ENCODE measurements around the gene ACOXL.

The ACOXL gene

DNA sequence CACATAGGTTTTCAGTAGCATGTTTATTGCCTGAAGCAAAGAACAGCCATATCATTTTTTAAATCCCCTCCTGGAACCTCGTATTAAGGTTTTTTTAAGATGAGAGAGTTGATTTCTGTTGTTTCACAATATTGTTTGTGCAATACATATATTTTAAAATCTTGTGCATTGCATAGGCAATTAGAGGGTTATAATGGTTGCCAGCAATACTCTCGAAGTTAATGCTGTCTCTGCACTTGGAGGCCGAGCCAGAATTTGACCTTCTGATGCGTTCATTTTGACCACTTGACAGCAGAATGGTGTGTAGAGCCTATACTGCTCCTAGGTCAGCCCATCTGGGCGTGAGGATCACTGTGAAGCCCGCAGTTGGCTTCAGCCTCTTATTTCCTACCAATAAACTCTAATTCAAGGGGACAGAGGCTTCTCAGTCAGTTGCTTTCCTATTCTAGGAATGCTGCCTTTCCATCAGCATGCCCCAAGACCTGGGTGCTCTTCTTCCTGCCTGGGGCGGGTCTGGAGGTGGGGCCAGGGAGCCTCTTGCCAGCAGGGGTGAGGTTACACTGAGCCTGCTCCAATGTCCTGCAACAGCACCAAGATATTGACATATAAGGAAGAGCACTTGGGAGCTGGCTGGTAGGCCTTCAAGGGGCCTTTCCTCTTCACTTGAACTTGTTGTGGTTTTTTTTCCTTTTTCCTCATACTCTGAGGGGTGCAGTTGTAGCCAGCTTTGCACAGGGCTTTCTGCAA is 297.0 kb downstream of the ACOXL start:
- TF ChIP-seq, protein P1, sequence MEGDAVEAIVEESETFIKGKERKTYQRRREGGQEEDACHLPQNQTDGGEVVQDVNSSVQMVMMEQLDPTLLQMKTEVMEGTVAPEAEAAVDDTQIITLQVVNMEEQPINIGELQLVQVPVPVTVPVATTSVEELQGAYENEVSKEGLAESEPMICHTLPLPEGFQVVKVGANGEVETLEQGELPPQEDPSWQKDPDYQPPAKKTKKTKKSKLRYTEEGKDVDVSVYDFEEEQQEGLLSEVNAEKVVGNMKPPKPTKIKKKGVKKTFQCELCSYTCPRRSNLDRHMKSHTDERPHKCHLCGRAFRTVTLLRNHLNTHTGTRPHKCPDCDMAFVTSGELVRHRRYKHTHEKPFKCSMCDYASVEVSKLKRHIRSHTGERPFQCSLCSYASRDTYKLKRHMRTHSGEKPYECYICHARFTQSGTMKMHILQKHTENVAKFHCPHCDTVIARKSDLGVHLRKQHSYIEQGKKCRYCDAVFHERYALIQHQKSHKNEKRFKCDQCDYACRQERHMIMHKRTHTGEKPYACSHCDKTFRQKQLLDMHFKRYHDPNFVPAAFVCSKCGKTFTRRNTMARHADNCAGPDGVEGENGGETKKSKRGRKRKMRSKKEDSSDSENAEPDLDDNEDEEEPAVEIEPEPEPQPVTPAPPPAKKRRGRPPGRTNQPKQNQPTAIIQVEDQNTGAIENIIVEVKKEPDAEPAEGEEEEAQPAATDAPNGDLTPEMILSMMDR (IDR thresholded peaks at IDR 0.05; ENCODE audit: extremely low read depth, missing control alignments): no peak
- no peak for DNase-seq (ENCODE audit: low spot score)

DNA sequence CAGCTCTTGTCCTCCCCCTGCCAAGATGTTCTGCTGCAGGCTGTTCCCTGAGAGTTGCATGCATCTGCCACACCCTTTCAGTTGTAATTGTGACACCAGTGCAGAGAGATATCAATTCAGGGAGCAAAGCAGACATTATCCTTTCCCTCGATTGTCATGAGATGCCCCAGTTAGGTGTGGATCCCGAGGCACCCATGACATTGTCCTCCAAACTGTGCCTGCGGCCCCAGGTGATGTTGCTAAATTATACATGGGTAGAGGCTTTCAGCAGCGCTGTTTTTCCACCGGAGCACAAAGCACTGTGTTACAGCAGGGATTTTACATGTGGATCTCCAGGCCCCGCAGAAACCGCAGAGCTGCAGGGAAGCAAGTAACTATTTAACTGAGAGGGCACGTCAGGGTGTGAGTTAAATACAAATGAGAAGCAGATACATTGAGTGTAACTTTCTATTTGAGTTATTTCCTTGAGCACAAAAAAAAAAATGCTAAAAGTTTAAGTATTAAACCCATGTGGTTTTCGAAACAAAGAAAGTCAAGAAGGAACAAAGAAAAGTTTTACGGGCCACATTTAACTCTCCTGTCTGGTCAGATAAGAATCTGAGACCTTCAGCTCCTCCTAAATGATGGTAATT is 298.0 kb downstream of the ACOXL start:
- DNase-seq (ENCODE audit: low spot score): peak; percentile 35
- TF ChIP-seq, protein P1 (IDR thresholded peaks at IDR 0.05; ENCODE audit: extremely low read depth, missing control alignments): no peak

DNA sequence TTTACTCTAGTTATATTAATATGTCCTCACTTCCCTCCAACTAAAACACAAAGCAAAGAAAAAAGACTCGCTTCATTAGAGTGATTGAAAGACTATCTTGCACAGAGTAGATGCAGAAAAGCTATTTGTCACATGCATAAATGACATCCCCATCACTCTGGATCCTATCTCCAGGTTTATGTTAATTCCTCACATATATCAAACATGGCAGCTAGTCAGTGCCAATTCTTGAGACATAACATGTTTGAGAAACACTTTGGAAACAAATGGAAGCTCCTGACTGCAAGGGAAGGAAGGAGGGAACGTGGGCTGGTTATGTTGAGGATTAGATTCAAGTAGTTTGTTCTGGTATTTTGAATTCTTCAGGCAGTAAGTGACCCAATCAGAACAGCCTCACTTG is 298.6 kb downstream of the ACOXL start:
- TF ChIP-seq, protein P1 (IDR thresholded peaks at IDR 0.05; ENCODE audit: extremely low read depth, missing control alignments): no peak
- no peak for DNase-seq (ENCODE audit: low spot score)

DNA sequence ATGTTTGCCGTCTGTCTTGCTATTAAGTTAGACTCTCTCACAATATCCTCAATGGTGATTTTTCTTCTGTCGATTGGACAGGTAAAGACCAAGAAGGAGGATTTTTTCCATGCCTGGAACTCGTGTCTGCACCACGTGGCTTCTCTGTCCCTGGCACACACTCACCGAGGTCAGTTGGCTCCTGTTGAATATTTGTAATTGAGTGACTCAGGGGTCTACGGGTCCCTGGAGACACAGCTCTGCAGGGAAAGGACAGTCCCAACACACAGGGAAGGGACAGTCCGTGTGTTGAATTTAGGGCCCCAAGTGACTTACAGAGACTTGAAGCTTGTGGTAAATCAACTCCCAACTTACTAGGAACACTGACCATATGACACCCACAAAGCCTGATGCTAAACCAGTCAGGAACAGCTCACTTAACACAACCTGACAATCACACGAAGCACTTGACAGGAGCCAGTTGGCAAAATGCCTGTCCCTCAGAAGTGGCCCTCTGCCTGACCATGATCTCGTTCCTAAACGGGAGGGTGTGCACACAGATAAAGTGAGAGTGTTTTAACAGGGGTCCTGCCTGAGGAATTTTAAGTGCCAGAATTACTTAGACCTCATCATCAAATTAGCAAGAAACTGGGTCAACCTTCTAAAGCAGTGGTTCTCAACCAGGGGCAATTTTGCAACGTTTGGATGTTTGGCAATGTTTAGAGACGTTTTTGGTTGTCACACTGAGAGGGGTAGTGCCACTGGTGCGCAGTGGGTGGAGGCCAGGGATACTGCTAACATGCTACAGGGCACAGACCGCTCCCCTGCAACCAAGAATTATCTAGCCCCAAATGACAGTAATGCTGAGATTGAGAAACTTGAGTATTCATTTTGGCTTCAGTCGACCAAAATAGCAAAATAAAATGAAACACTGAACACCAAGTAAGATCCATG is 299.4 kb downstream of the ACOXL start:
- no peak for DNase-seq (ENCODE audit: low spot score)
- TF ChIP-seq, protein P1 (IDR thresholded peaks at IDR 0.05; ENCODE audit: extremely low read depth, missing control alignments): no peak

DNA sequence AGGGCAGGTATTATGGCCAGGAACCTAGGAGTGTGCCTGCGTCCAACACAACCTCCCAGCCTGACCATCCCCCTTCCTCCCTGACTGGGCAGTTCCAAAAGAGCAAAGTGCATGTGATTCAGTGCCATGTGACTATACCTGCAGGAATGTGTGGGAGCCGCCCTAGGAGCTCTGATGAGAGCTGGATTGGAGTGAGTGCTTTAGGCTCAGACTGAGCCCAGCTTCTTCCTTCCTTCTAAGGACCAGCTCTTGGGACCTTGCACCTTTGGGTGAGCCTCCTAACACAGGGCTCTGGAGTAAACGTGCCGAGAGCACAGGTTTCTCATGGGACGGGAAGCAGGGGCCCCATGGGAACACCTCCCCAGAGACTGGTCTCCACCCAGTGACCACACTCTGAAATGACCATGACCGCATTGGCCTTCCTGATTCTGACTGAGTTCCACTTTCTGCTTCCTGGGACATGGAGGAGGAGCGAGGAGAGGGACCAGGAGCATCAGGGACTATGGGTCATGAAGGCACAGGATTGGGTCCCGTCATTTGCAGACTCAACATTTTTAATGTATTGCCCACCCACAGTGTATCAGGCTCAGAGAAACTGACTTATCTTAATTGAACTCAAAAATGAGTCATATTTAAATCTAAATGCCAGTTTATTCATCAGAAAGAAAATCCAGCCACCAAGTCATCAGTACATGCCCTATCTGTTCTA is 300.5 kb downstream of the ACOXL start:
- DNase-seq (ENCODE audit: low spot score): no peak
- TF ChIP-seq, protein P1 (IDR thresholded peaks at IDR 0.05; ENCODE audit: extremely low read depth, missing control alignments): no peak

DNA sequence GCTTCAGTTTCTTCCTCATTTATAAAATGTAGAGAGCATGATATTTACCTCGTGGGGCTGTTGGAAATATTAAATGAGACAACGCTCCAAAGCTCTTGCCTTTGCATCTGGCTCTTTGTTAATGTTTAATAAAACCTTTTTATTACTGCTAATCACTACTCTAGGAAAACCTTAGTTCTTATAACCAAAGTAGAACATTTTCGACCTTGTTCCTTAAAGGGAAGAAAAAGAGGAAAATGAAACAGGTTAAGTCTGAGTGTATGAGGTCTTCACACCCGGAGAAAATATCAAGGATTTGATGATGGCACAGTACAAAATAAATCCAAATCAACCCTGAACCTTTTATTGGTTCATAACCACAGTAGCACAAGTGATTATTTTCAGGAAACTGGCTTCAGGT is 301.8 kb downstream of the ACOXL start:
- TF ChIP-seq, protein P1 (IDR thresholded peaks at IDR 0.05; ENCODE audit: extremely low read depth, missing control alignments): no peak
- no peak for DNase-seq (ENCODE audit: low spot score)
